ENCODE data around the gene UNC5B.
A peak's percentile ranks its signal among the peaks of the same experiment; 100 is the strongest.

Gene UNC5B

GRCh38 chr10:71343392-71343773, 131.0 kb downstream of the UNC5B start:
- peak; percentile 47 for DNase-seq (ENCODE audit: low spot score)

- DNase-seq (ENCODE audit: low spot score), result no peak
Measured at GRCh38 chr10:71344154-71344925, 132.0 kb downstream of the UNC5B start.

GRCh38 chr10:71344993-71345480, 132.7 kb downstream of the UNC5B start:
- DNase-seq (ENCODE audit: low spot score), result no peak

GRCh38 chr10:71345694-71346093, 133.3 kb downstream of the UNC5B start:
- no peak for DNase-seq (ENCODE audit: low spot score)

- DNase-seq (ENCODE audit: low spot score), result no peak
Measured at GRCh38 chr10:71346731-71347130, 134.4 kb downstream of the UNC5B start.

GRCh38 chr10:71347587-71348395, 135.4 kb downstream of the UNC5B start:
- DNase-seq (ENCODE audit: low spot score), result no peak

GRCh38 chr10:71348850-71349249, 136.5 kb downstream of the UNC5B start:
- DNase-seq (ENCODE audit: low spot score), result no peak

- DNase-seq (ENCODE audit: low spot score), result no peak
Measured at GRCh38 chr10:71349406-71349805, 137.0 kb downstream of the UNC5B start.

- DNase-seq (ENCODE audit: low spot score), result no peak
Measured at GRCh38 chr10:71351087-71351486, 138.7 kb downstream of the UNC5B start.

- DNase-seq (ENCODE audit: low spot score), result no peak
Measured at GRCh38 chr10:71351628-71352319, 139.4 kb downstream of the UNC5B start.
